Panc1 (cell line): ENCODE measurements around the gene LSM14A. TPM values are rescaled to one million over a fixed set of nuclear protein-coding genes. Genes with fewer than 3 reads are reported as not detected.
"Not testable (repeated sequence)": the region's sequence is repeated elsewhere in the genome, so short reads cannot be mapped to it uniquely, and the experiment has no call there.

Experiments
- ATAC-seq: fragments of 200-7000 bp; cut with Tn5 transposase; 2 replicates; pipeline ENCODE4 v1.9.1; 2020; ENCODE audit warnings: mild to moderate bottlenecking, moderate library complexity
- BruUV-seq: library from RNA; stranded (reverse); fragments of 400-500 nt; replicated peaks from 2 replicates; lab custom pipeline; 2021; lab: Mats Ljungman, UMichigan
- CTCF ChIA-PET: fragments of 300-600 bp; sonication (Branson Sonifier 250); formaldehyde crosslinking; loops from one replicate; lab custom pipeline; 2022; ENCODE audit warnings: antibody characterized with exemption; lab: Charles Lee
- POLR2A ChIA-PET: fragments of 300-600 bp; sonication (Branson Sonifier 250); formaldehyde crosslinking; loops from one replicate; lab custom pipeline; 2022; ENCODE audit warnings: antibody characterized with exemption; lab: Charles Lee
- DNase-seq: peaks from one replicate; pipeline ENCODE4 v3.0.0-alpha.2; 2010; ENCODE audit warnings: low read depth, low spot score
- H3K27ac ChIP-seq: 2 replicates; pipeline ENCODE4 v1.5.1; 2011; ENCODE audit warnings: mild to moderate bottlenecking, low read length, inconsistent platforms
- H3K27me3 ChIP-seq: fragments of 200-500 bp; sonication (Bioruptor generic); 2 replicates; pipeline ENCODE4 v1.6.0; 2014; ENCODE audit warnings: low read length, inconsistent platforms; ENCODE audit not compliant: control insufficient read depth, insufficient read depth
- H3K36me3 ChIP-seq: fragments of 200-500 bp; sonication (Bioruptor generic); 2 replicates; pipeline ENCODE4 v1.5.1; 2014; ENCODE audit warnings: inconsistent platforms, mild to moderate bottlenecking, low read length, moderate library complexity; ENCODE audit not compliant: control insufficient read depth, insufficient read depth
- H3K4me1 ChIP-seq: 2 replicates; pipeline ENCODE4 v1.5.1; 2011; ENCODE audit warnings: inconsistent platforms, mild to moderate bottlenecking, low read length, moderate library complexity; ENCODE audit not compliant: control insufficient read depth, insufficient read depth
- H3K4me3 ChIP-seq, 2 experiments: 2 replicates each; pipeline ENCODE4 v1.5.1; 2011 to 2012; ENCODE audit warnings: low read depth in 2 of 2, low read length in 2 of 2, mild to moderate bottlenecking in 2 of 2, inconsistent platforms in 1 of 2, moderate library complexity in 1 of 2
- H3K9me3 ChIP-seq: fragments of 200-500 bp; sonication (Bioruptor generic); 2 replicates; pipeline ENCODE4 v1.5.1; 2014; ENCODE audit warnings: low read depth, mild to moderate bottlenecking, inconsistent platforms, low read length, moderate library complexity; ENCODE audit not compliant: control insufficient read depth, insufficient read depth
- POLR2AphosphoS5 ChIP-seq: IDR thresholded peaks from 2 replicates; pipeline ENCODE4 v1.6.1; 2012; ENCODE audit warnings: mild to moderate bottlenecking, low read depth, low read length, moderate library complexity
- SIN3A ChIP-seq: IDR thresholded peaks from 2 replicates; pipeline ENCODE4 v1.6.1; 2012; ENCODE audit warnings: low read depth, mild to moderate bottlenecking, low read length, moderate library complexity, borderline replicate concordance; ENCODE audit not compliant: insufficient read depth
- TCF7L2 ChIP-seq: IDR thresholded peaks from 2 replicates; pipeline ENCODE4 v1.6.1; 2011; ENCODE audit warnings: mild to moderate bottlenecking, low read depth, low read length, inconsistent platforms
- in situ Hi-C: cut with HindIII; loops from 2 replicates; pipeline ENCODE4 v1.10.0; 2016; ENCODE audit warnings: low sequenced_read_pairs, low pct_unique_long_range_greater_than_20kb
- intact Hi-C: fragments of 100-400 bp; cut with micrococcal nuclease; formaldehyde crosslinking; loops from one replicate; pipeline ENCODE4 v1.10.0; 2022; ENCODE audit not compliant: unreplicated experiment
- total RNA-seq: library from RNA; stranded (reverse); gene quantifications from one replicate; pipeline ENCODE4 v1.2.1, GENCODE V29; 2021; ENCODE audit not compliant: unreplicated experiment
- TF ChIP-seq, protein P1 (sequence below): fragments of 450-650 bp; IDR thresholded peaks from 2 replicates; pipeline ENCODE4 v1.5.1; 2017; ENCODE audit warnings: mild to moderate bottlenecking
- TF ChIP-seq, protein P2 (sequence below), 2 experiments: IDR thresholded peaks; 2 replicates each; pipeline ENCODE4 v1.6.1; 2011 to 2012; ENCODE audit warnings: low read depth in 2 of 2, control low read depth in 1 of 2, low read length in 1 of 2, mild to moderate bottlenecking in 1 of 2, moderate library complexity in 1 of 2; ENCODE audit not compliant: insufficient read depth in 1 of 2

The LSM14A gene
- total RNA-seq, 1 experiment from 2014 or later = 152 TPM

DNA sequence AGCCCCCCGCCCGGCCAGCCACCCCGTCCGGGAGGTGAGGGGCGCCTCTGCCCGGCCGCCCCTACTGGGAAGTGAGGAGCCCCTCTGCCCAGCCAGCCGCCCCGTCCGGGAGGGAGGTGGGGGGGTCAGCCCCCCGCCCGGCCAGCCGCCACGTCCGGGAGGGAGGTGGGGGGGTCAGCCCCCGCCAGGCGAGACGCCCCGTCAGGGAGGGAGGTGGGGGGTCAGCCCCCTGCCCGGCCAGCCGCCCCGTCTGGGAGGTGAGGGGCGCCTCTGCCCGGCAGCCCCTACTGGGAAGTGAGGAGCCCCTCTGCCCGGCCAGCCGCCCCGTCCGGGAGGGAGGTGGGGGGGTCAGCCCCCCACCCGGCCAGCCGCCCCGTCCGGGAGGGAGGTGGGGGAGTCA is 39.6 kb upstream of the LSM14A start:
- in situ Hi-C loops, CTCF ChIA-PET, H3K27me3 ChIP-seq, POLR2A ChIA-PET, H3K4me1 ChIP-seq, ATAC-seq, DNase-seq, BruUV-seq, H3K27ac ChIP-seq, H3K4me3 ChIP-seq, intact Hi-C loops, H3K9me3 ChIP-seq, H3K36me3 ChIP-seq: not testable (repeated sequence)

DNA sequence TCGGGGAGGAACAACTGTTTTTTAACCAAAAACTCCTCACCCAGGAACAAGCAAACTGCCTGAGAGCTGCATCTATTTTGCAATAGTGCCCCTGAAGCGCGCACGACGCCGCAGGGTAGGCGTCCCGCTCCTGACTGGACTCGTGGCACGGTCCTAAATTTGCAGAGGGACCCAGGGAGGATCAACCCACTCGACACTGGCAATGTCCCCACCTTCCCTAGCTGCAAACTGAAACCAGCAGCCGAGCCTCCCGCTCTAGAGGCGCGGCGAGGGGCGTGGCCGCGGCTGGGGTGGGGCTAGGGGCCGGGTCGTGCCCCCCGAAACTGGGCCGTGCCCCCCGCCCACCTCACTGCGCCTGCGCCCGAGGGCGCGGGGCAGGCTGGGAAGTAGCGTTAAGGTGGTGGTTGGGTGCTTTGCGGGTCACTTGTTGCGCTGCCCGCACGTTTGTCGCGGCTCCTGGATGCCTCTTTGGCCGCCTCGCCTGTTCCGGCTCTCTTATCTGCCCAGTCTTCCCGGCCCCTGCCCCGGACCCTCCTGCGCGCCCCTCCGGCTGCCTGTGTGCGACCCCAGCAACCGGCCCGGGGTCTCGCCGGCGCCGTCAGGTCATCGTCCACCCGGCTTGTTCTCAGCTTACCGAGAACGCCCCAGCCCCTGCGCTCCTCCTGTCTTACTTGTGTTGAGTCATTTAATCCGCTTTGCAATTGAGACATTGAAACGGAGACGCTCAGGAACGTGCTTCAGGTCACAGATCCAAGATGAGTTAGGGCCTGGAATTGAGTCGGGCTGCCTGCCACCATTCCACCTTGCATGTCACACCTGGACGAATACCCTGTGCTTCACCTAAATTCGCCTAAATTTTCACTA is 37.9 kb upstream of the LSM14A start:
- intact Hi-C loops (no loop called here), in situ Hi-C loops (no loop called here)
- Histone ChIP-seq H3K9me3 (no peaks in the 10 kb centered on the region), H3K4me1 (no peaks in the 10 kb centered on the region), H3K27ac (peak overlapping the region; percentile 81), H3K27me3 (no peaks in the 10 kb centered on the region), H3K4me3 (peak overlapping the region; percentile 70 to 90), H3K36me3 (no peaks in the 10 kb centered on the region; the same call in 1 of the 2 replicates)
- CTCF ChIA-PET = no interaction called here
- ATAC-seq (peak; percentile 98), DNase-seq (peak; percentile 47)
- BruUV-seq = TSS peak; percentile 99
- TF ChIP-seq, protein P1, sequence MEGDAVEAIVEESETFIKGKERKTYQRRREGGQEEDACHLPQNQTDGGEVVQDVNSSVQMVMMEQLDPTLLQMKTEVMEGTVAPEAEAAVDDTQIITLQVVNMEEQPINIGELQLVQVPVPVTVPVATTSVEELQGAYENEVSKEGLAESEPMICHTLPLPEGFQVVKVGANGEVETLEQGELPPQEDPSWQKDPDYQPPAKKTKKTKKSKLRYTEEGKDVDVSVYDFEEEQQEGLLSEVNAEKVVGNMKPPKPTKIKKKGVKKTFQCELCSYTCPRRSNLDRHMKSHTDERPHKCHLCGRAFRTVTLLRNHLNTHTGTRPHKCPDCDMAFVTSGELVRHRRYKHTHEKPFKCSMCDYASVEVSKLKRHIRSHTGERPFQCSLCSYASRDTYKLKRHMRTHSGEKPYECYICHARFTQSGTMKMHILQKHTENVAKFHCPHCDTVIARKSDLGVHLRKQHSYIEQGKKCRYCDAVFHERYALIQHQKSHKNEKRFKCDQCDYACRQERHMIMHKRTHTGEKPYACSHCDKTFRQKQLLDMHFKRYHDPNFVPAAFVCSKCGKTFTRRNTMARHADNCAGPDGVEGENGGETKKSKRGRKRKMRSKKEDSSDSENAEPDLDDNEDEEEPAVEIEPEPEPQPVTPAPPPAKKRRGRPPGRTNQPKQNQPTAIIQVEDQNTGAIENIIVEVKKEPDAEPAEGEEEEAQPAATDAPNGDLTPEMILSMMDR = no peak
- TF ChIP-seq TCF7L2 (no peak; the same call in 1 of the 2 replicates), SIN3A (peak; percentile 96), POLR2AphosphoS5 (peak; percentile 98)
- TF ChIP-seq, protein P2, sequence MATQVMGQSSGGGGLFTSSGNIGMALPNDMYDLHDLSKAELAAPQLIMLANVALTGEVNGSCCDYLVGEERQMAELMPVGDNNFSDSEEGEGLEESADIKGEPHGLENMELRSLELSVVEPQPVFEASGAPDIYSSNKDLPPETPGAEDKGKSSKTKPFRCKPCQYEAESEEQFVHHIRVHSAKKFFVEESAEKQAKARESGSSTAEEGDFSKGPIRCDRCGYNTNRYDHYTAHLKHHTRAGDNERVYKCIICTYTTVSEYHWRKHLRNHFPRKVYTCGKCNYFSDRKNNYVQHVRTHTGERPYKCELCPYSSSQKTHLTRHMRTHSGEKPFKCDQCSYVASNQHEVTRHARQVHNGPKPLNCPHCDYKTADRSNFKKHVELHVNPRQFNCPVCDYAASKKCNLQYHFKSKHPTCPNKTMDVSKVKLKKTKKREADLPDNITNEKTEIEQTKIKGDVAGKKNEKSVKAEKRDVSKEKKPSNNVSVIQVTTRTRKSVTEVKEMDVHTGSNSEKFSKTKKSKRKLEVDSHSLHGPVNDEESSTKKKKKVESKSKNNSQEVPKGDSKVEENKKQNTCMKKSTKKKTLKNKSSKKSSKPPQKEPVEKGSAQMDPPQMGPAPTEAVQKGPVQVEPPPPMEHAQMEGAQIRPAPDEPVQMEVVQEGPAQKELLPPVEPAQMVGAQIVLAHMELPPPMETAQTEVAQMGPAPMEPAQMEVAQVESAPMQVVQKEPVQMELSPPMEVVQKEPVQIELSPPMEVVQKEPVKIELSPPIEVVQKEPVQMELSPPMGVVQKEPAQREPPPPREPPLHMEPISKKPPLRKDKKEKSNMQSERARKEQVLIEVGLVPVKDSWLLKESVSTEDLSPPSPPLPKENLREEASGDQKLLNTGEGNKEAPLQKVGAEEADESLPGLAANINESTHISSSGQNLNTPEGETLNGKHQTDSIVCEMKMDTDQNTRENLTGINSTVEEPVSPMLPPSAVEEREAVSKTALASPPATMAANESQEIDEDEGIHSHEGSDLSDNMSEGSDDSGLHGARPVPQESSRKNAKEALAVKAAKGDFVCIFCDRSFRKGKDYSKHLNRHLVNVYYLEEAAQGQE (IDR thresholded peaks at IDR 0.05; ENCODE audit: insufficient read depth in 1 of 2, low read depth in 2 of 2, low read length in 1 of 2) = no peak; a peak in 1 of 4 replicates
- POLR2A ChIA-PET = interaction anchor here (0.6 kb wide), 1 partner anchor 1062 kb away, joined by 3 read pairs; no protein-coding TSS in a partner anchor
